Lung (tissue), 12 donors: ENCODE results near the gene NIPAL3. TPM values are rescaled to one million over a fixed set of nuclear protein-coding genes. Genes with fewer than 3 reads are reported as not detected.
"Not testable (repeated sequence)": the region's sequence is repeated elsewhere in the genome, so short reads cannot be mapped to it uniquely, and the experiment has no call there.

Source experiments
- ATAC-seq: fragments of 200-7000 bp; cut with Tn5 transposase; one replicate; pipeline ENCODE4 v1.9.1; 2020; ENCODE audit warnings: moderate number of reproducible peaks; ENCODE audit not compliant: insufficient read depth, low FRiP score
- DNase-seq, 3 donors: peaks; one replicate each; pipeline ENCODE4 v3.0.0-alpha.2; 2013 to 2017
- H3K27ac ChIP-seq, 2 donors: one replicate each; pipeline ENCODE4 v1.5.1; 2013; ENCODE audit warnings: mild to moderate bottlenecking in 2 of 2, moderate library complexity in 2 of 2, control low read depth in 1 of 2, inconsistent platforms in 1 of 2, low read depth in 1 of 2, low read length in 1 of 2
- H3K27me3 ChIP-seq, 3 donors: one replicate each; pipeline ENCODE4 v1.5.1; 2013; ENCODE audit warnings: low read length in 2 of 3; ENCODE audit not compliant: control insufficient read depth in 3 of 3, insufficient read depth in 3 of 3
- H3K36me3 ChIP-seq, 4 donors: one replicate each; pipeline ENCODE4 v1.5.1; 2013; ENCODE audit warnings: low read length in 4 of 4, mild to moderate bottlenecking in 1 of 4, moderate library complexity in 1 of 4; ENCODE audit not compliant: control insufficient read depth in 4 of 4, insufficient read depth in 4 of 4
- H3K4me1 ChIP-seq, 5 donors: one replicate each; pipeline ENCODE4 v1.5.1; 2013; ENCODE audit warnings: low read length in 5 of 5, mild to moderate bottlenecking in 2 of 5, moderate library complexity in 1 of 5; ENCODE audit not compliant: control insufficient read depth in 5 of 5, insufficient read depth in 5 of 5
- H3K4me3 ChIP-seq: one replicate; pipeline ENCODE4 v1.5.1; 2013; ENCODE audit warnings: mild to moderate bottlenecking, control low read depth, moderate library complexity
- H3K9ac ChIP-seq, 2 donors: one replicate each; pipeline ENCODE4 v1.5.1; 2013; ENCODE audit warnings: low read length in 2 of 2, control low read depth in 1 of 2; ENCODE audit not compliant: insufficient read depth in 1 of 2
- H3K9me3 ChIP-seq, 4 donors: one replicate each; pipeline ENCODE4 v1.5.1; 2013; ENCODE audit warnings: low read length in 3 of 4, mild to moderate bottlenecking in 1 of 4, moderate library complexity in 1 of 4; ENCODE audit not compliant: control insufficient read depth in 4 of 4, insufficient read depth in 3 of 4
- WGBS, 2 donors: extraction: QIAGEN DNeasy Blood & Tissue Kit; methylation state at CpG; one replicate each; pipeline ENCODE4 v1.1.7; 2013; 5-methylcytosine and 5-hydroxymethylcytosine counted together
- polyA plus RNA-seq, 2 donors: library from polyadenylated mRNA; stranded (reverse); fragments of 200-250 nt; gene quantifications; one replicate each; pipeline ENCODE4 v1.2.1, GENCODE V29; 2013
- total RNA-seq, 2 donors: library from RNA; depleted of rRNA in 1 of 2; stranded (reverse); fragments of >200 nt in 1 of 2; gene quantifications; one replicate each; pipeline ENCODE4 v1.2.1, GENCODE V29; 2014 to 2021
- TF ChIP-seq, protein P1 (sequence below): IDR thresholded peaks from 2 replicates; pipeline ENCODE4 v1.5.1; 2012; ENCODE audit warnings: mild to moderate bottlenecking; ENCODE audit errors: control extremely low read depth, extremely low read depth
- donor health status: control.
- donor health status: control.
- donor health status: Bipolar disorder and iron deficiency.
- donor health status: healthy.
- donor health status: DM: yes; HTN: yes; CAD: no.

Gene NIPAL3
- total and polyA plus RNA-seq, 4 donors: 11.9 to 31.8 (median 19.8) TPM

DNA sequence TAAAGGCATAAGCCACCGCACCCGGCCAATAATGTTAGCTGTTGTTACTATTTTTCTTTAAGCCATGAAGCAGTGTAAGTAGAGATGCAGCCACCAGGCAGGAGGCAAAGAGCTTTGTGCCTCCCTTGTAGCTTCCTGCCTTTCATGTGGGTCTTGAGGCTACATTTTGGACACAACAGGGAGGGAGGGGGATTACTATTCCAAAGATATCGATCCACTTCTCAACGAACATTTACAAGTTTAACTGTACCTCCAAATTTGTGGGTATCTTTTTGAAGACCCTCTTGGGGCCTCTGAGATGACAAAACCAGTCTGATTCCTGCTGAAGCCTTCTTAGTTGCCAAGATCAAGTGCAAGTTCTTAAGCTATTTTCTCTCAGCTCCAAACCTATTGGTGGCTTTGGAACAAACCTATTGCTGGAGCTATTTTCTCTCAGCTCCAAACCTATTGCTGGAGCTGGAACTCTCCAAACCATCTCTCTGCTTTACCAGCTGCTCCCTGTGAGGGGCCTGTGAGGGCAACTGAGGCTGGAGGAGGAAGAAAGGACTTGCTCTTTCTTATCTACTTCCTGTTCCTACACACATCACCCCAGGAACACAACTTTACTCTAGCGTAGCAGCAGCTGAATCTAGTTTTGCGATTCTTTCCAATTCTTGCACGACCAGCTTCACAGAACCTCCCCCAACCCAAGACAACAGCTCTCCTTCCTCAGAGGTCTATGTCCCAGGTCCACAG, 70.9 kb downstream of the NIPAL3 start:
- ATAC-seq (no peak), DNase-seq (no peak)
- Histone ChIP-seq H3K27ac (no peak overlapping the region), H3K27me3 (no peaks in the 10 kb centered on the region), H3K36me3 (no peaks in the 10 kb centered on the region), H3K4me3 (no peak overlapping the region), H3K9me3 (peaks cover 0 to 4% (median 2%) of the 10 kb centered on the region in 4 donors), H3K4me1 (peaks cover 0 to 1% (median 0%) of the 10 kb centered on the region in 5 donors), H3K9ac (no peak overlapping the region)
- WGBS, 2 donors: 80 to 84% methylated on average over 7 of the region's 7 CpGs
- TF ChIP-seq, protein P1, sequence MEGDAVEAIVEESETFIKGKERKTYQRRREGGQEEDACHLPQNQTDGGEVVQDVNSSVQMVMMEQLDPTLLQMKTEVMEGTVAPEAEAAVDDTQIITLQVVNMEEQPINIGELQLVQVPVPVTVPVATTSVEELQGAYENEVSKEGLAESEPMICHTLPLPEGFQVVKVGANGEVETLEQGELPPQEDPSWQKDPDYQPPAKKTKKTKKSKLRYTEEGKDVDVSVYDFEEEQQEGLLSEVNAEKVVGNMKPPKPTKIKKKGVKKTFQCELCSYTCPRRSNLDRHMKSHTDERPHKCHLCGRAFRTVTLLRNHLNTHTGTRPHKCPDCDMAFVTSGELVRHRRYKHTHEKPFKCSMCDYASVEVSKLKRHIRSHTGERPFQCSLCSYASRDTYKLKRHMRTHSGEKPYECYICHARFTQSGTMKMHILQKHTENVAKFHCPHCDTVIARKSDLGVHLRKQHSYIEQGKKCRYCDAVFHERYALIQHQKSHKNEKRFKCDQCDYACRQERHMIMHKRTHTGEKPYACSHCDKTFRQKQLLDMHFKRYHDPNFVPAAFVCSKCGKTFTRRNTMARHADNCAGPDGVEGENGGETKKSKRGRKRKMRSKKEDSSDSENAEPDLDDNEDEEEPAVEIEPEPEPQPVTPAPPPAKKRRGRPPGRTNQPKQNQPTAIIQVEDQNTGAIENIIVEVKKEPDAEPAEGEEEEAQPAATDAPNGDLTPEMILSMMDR: no peak

DNA sequence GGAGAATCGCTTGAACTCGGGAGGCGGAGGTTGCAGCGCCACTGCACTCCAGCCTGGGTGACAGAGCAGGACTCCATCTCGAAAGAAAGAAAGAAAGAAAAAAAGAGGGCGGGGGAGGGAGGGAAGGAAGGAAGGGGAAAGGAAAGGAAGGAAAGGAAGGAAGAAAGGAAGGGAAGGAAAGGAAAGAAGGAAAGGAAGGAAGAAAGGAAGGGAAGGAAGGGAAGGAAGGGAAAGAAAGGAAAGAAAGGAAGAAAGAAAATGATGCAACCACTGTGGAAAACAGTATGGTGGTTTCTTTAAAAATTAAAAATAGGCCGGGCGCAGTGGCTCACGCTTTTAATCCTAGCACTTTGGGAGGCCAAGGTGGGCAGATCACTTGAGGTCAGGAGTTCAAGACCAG, 71.9 kb downstream of the NIPAL3 start:
- peaks cover 0 to 4% (median 2%) of the 10 kb centered on the region in 4 donors for H3K9me3 ChIP-seq
- no peaks in the 10 kb centered on the region for H3K27me3 ChIP-seq
- H3K4me1 ChIP-seq: no peaks in the 10 kb centered on the region
- no peak overlapping the region for H3K4me3 ChIP-seq
- H3K9ac ChIP-seq: no peak overlapping the region
- WGBS, 2 donors: 89 to 93% methylated on average over 9 of the region's 9 CpGs
- H3K36me3 ChIP-seq: no peaks in the 10 kb centered on the region
- ATAC-seq (no peak), DNase-seq (no peak)
- H3K27ac ChIP-seq: no peak overlapping the region
- TF ChIP-seq, protein P1: no peak

- not testable (repeated sequence) for DNase-seq, H3K27ac ChIP-seq, ATAC-seq, H3K9ac ChIP-seq, H3K36me3 ChIP-seq, H3K4me3 ChIP-seq, H3K27me3 ChIP-seq, H3K9me3 ChIP-seq, H3K4me1 ChIP-seq
- 92 to 94% methylated on average over 7 of the region's 7 CpGs for WGBS, 2 donors
Measured at GRCh38 chr1:24488159-24488558, 72.6 kb downstream of the NIPAL3 start.

- no peak for ATAC-seq
- Histone ChIP-seq H3K27ac (no peak overlapping the region), H3K9me3 (peaks cover 0 to 4% (median 2%) of the 10 kb centered on the region in 4 donors), H3K4me3 (no peak overlapping the region), H3K9ac (no peak overlapping the region), H3K36me3 (no peaks in the 10 kb centered on the region), H3K27me3 (no peaks in the 10 kb centered on the region), H3K4me1 (no peaks in the 10 kb centered on the region)
- 93% methylated on average over 13 of the region's 13 CpGs for WGBS, 2 donors
- TF ChIP-seq, protein P1: no peak
- DNase-seq: no peak
Measured at GRCh38 chr1:24489674-24490073, 74.1 kb downstream of the NIPAL3 start.
